HG03045 (cell line): ENCODE measurements around the gene ELN.
"Not testable (repeated sequence)": the region's sequence is repeated elsewhere in the genome, so short reads cannot be mapped to it uniquely, and the experiment has no call there.

Source experiments
- ATAC-seq: cut with Tn5 transposase; IDR thresholded peaks from one replicate; pipeline ENCODE4 v1.9.1; 2021; ENCODE audit warnings: mild to moderate bottlenecking, moderate library complexity; ENCODE audit not compliant: unreplicated experiment

Gene ELN

GRCh38 chr7:74027683-74028320 lies at the start of gene ELN:
ELN (plus strand) TSS chr7:74028173; CDS start chr7:74028188, 15 bp downstream.
- no peak for ATAC-seq

GRCh38 chr7:73978661-73979563 lies 49.1 kb upstream of the ELN start:
- ATAC-seq, result no peak

- not testable (repeated sequence) for ATAC-seq
Observed at GRCh38 chr7:73979656-73980055, 48.3 kb upstream of the ELN start.

GRCh38 chr7:73980206-73980605 lies 47.8 kb upstream of the ELN start:
- no peak for ATAC-seq

GRCh38 chr7:73981933-73982332 lies 46.0 kb upstream of the ELN start:
- no peak for ATAC-seq

GRCh38 chr7:73983437-73984164 lies 44.4 kb upstream of the ELN start:
- ATAC-seq, result no peak

- no peak for ATAC-seq
Observed at GRCh38 chr7:73984481-73985205, 43.3 kb upstream of the ELN start.

GRCh38 chr7:73985737-73986141 lies 42.2 kb upstream of the ELN start:
- no peak for ATAC-seq

GRCh38 chr7:73986158-73986631 lies 41.8 kb upstream of the ELN start:
- no peak for ATAC-seq

GRCh38 chr7:73987298-73987697 lies 40.7 kb upstream of the ELN start:
- no peak for ATAC-seq

GRCh38 chr7:73988197-73988596 lies 39.8 kb upstream of the ELN start:
- ATAC-seq, result no peak

- no peak for ATAC-seq
Observed at GRCh38 chr7:73991522-73992100, 36.4 kb upstream of the ELN start.

- ATAC-seq, result no peak
Observed at GRCh38 chr7:73992101-73992562, 35.8 kb upstream of the ELN start.

- ATAC-seq, result no peak
Observed at GRCh38 chr7:73994023-73994422, 34.0 kb upstream of the ELN start.

GRCh38 chr7:73994761-73995160 lies 33.2 kb upstream of the ELN start:
- ATAC-seq, result no peak

- ATAC-seq, result no peak
Observed at GRCh38 chr7:73995330-73995729, 32.6 kb upstream of the ELN start.

- ATAC-seq, result no peak
Observed at GRCh38 chr7:73995821-73996511, 32.0 kb upstream of the ELN start.

- no peak for ATAC-seq
Observed at GRCh38 chr7:73997056-73997455, 30.9 kb upstream of the ELN start.

GRCh38 chr7:73999664-74000435 lies 28.1 kb upstream of the ELN start:
- no peak for ATAC-seq
